ENCODE results near the gene TNNC2. TPM values are rescaled to one million over a fixed set of nuclear protein-coding genes. Genes with fewer than 3 reads are reported as not detected.
"Not testable (repeated sequence)": the region's sequence is repeated elsewhere in the genome, so short reads cannot be mapped to it uniquely, and the experiment has no call there.

TNNC2 gene
- not detected for total RNA-seq
- long read RNA-seq, result 0 reads

- no peaks in the 10 kb centered on the region for H3K9me3 ChIP-seq
- intact Hi-C loops (cut with DNase I), result no loop called here
- no peak within 1 kb of the TSS for H3K4me3 ChIP-seq
- DNase-seq (no peak), ATAC-seq (no peak)
- H3K27me3 ChIP-seq (ENCODE audit: low read depth), result peaks cover 30% of the 10 kb centered on the region
- no peak for TF ChIP-seq CTCF (IDR thresholded peaks at IDR 0.05)
- peak within 1 kb of the TSS; percentile 24 for H3K27ac ChIP-seq
- H3K4me1 ChIP-seq, result peaks cover 30% of the 10 kb centered on the region
- H3K36me3 ChIP-seq, result no peaks in the 10 kb centered on the region
Measured at GRCh38 chr20:45827030-45827652, at the start of gene TNNC2. TNNC2 (minus strand) TSS chr20:45827312; CDS start chr20:45827248, 64 bp downstream.

- Histone ChIP-seq H3K9me3 (no peaks in the 10 kb centered on the region), H3K27ac (no peak overlapping the region), H3K36me3 (peaks cover 22% of the 10 kb centered on the region), H3K4me3 (no peak overlapping the region), H3K4me1 (no peaks in the 10 kb centered on the region), H3K27me3 (ENCODE audit: low read depth) (no peaks in the 10 kb centered on the region)
- ATAC-seq (no peak), DNase-seq (no peak)
- TF ChIP-seq CTCF (IDR thresholded peaks at IDR 0.05), result no peak
- intact Hi-C loops (cut with DNase I), result no loop called here
Measured at GRCh38 chr20:45874576-45874975, 47.5 kb upstream of the TNNC2 start.

GRCh38 chr20:45874104-45874481 lies 47.0 kb upstream of the TNNC2 start:
- H3K4me1 ChIP-seq, DNase-seq: not testable (repeated sequence)

GRCh38 chr20:45873409-45874103 lies 46.4 kb upstream of the TNNC2 start:
- Histone ChIP-seq H3K27me3 (ENCODE audit: low read depth) (no peaks in the 10 kb centered on the region), H3K36me3 (peaks cover 20% of the 10 kb centered on the region), H3K27ac (no peak overlapping the region), H3K9me3 (no peaks in the 10 kb centered on the region), H3K4me1 (no peaks in the 10 kb centered on the region), H3K4me3 (no peak overlapping the region)
- DNase-seq, result no peak
- intact Hi-C loops (cut with DNase I), result no loop called here
- TF ChIP-seq CTCF (IDR thresholded peaks at IDR 0.05), result no peak
- ATAC-seq, result no peak

More at GRCh38 chr20:45874104-45874481, 47.0 kb upstream of the TNNC2 start:
- H3K9me3 ChIP-seq; H3K27me3 ChIP-seq (ENCODE audit: low read depth); H3K27ac ChIP-seq; ATAC-seq; H3K4me3 ChIP-seq; intact Hi-C loops (cut with DNase I): not testable (repeated sequence)
- peaks cover 22% of the 10 kb centered on the region for H3K36me3 ChIP-seq

- ATAC-seq (no peak), DNase-seq (no peak)
- no peaks in the 10 kb centered on the region for H3K9me3 ChIP-seq
- intact Hi-C loops (cut with DNase I), result no loop called here
- no peaks in the 10 kb centered on the region for H3K27me3 ChIP-seq (ENCODE audit: low read depth)
- H3K4me1 ChIP-seq, result no peaks in the 10 kb centered on the region
- H3K4me3 ChIP-seq, result no peak overlapping the region
- H3K27ac ChIP-seq, result no peak overlapping the region
- peaks cover 11% of the 10 kb centered on the region for H3K36me3 ChIP-seq
- TF ChIP-seq CTCF (IDR thresholded peaks at IDR 0.05), result no peak
Measured at GRCh38 chr20:45872626-45873025, 45.5 kb upstream of the TNNC2 start.

GRCh38 chr20:45867819-45868176 lies 40.7 kb upstream of the TNNC2 start:
- H3K36me3 ChIP-seq, result no peaks in the 10 kb centered on the region
- no peak overlapping the region for H3K27ac ChIP-seq
- no peak overlapping the region for H3K4me3 ChIP-seq
- no peaks in the 10 kb centered on the region for H3K9me3 ChIP-seq
- TF ChIP-seq CTCF (IDR thresholded peaks at IDR 0.05), result no peak
- DNase-seq (no peak), ATAC-seq (peak in 1 of 2 donors; percentile 67)
- H3K4me1 ChIP-seq, result no peaks in the 10 kb centered on the region
- no peaks in the 10 kb centered on the region for H3K27me3 ChIP-seq (ENCODE audit: low read depth)
- intact Hi-C loops (cut with DNase I), result no loop called here

Data from lower lobe of right lung (tissue), 2 donors.